Suppressor macrophage treated with lipopolysaccharide for 4 hours (primary cell): ENCODE measurements around the gene AP3M1.
"Not testable (repeated sequence)": the region's sequence is repeated elsewhere in the genome, so short reads cannot be mapped to it uniquely, and the experiment has no call there.

Source experiments
- DNase-seq: peaks from one replicate; pipeline ENCODE4 v3.0.0-alpha.2; 2020

The AP3M1 gene

GRCh38 chr10:74160013-74160412 lies 9.4 kb upstream of the AP3M1 start:
- no peak for DNase-seq

GRCh38 chr10:74156919-74157289 lies 6.3 kb upstream of the AP3M1 start:
- DNase-seq, result no peak

GRCh38 chr10:74153676-74154075 lies 3.0 kb upstream of the AP3M1 start:
- no peak for DNase-seq

- DNase-seq, result no peak
Observed at GRCh38 chr10:74153123-74153522, 2.5 kb upstream of the AP3M1 start.

- DNase-seq, result no peak
Observed at GRCh38 chr10:74151879-74152722, 1.5 kb upstream of the AP3M1 start.

GRCh38 chr10:74150990-74151878 lies 606 bp upstream of the AP3M1 start, which contains the start of gene ADK:
TSS of gene ADK (plus strand) at chr10:74151221. CDS start at chr10:74151279, 58 bp downstream.
- peak; percentile 99 for DNase-seq

GRCh38 chr10:74146980-74147379 lies 3.6 kb downstream of the AP3M1 start:
- not testable (repeated sequence) for DNase-seq

GRCh38 chr10:74145133-74145532 lies 5.5 kb downstream of the AP3M1 start:
- DNase-seq, result no peak

- DNase-seq, result no peak
Observed at GRCh38 chr10:74140553-74140952, 10.1 kb downstream of the AP3M1 start.

GRCh38 chr10:74139981-74140380 lies 10.6 kb downstream of the AP3M1 start:
- DNase-seq, result no peak

- DNase-seq, result not testable (repeated sequence)
Observed at GRCh38 chr10:74138596-74138995, 12.0 kb downstream of the AP3M1 start.

GRCh38 chr10:74137992-74138391 lies 12.6 kb downstream of the AP3M1 start:
- DNase-seq, result no peak

- no peak for DNase-seq
Observed at GRCh38 chr10:74135452-74135851, 15.2 kb downstream of the AP3M1 start.

GRCh38 chr10:74133923-74134820 lies 16.5 kb downstream of the AP3M1 start:
- no peak for DNase-seq

GRCh38 chr10:74123081-74123480 lies 27.5 kb downstream of the AP3M1 start:
- DNase-seq, result peak; percentile 7

GRCh38 chr10:74122060-74122459 lies 28.6 kb downstream of the AP3M1 start:
- DNase-seq, result no peak

GRCh38 chr10:74121368-74121767 lies 29.3 kb downstream of the AP3M1 start:
- DNase-seq, result no peak

- DNase-seq, result no peak
Observed at GRCh38 chr10:74120911-74121310, 29.7 kb downstream of the AP3M1 start.

- no peak for DNase-seq
Observed at GRCh38 chr10:74118804-74119203, 31.8 kb downstream of the AP3M1 start.

GRCh38 chr10:74117738-74118137 lies 32.9 kb downstream of the AP3M1 start:
- no peak for DNase-seq

GRCh38 chr10:74114041-74114448 lies 36.6 kb downstream of the AP3M1 start:
- no peak for DNase-seq

- DNase-seq, result no peak
Observed at GRCh38 chr10:74113546-74113945, 37.1 kb downstream of the AP3M1 start.

- no peak for DNase-seq
Observed at GRCh38 chr10:74111799-74112198, 38.8 kb downstream of the AP3M1 start.
